Measurements from ENCODE around the gene HIPK2. TPM values are rescaled to one million over a fixed set of nuclear protein-coding genes. Genes with fewer than 3 reads are reported as not detected.

HIPK2 gene
- total and polyA plus RNA-seq, 5 experiments from 2014 or later = 2.1 to 32.9 (median 4.3) TPM

- no peaks in the 10 kb centered on the region for H3K9me3 Mint-ChIP-seq
- DNase-seq (no peak), ATAC-seq (no peak)
- no peaks in the 10 kb centered on the region for H3K27me3 Mint-ChIP-seq
- no peak overlapping the region for H3K4me3 Mint-ChIP-seq
- H3K27ac Mint-ChIP-seq = no peak overlapping the region
- POLR2A ChIA-PET = no interaction called here
- peaks cover 0 to 97% (median 39%) of the 10 kb centered on the region in 3 donors for H3K36me3 Mint-ChIP-seq
- H3K4me1 Mint-ChIP-seq = no peaks in the 10 kb centered on the region
Observed at GRCh38 chr7:139592801-139593461, 184.9 kb downstream of the HIPK2 start.

DNA sequence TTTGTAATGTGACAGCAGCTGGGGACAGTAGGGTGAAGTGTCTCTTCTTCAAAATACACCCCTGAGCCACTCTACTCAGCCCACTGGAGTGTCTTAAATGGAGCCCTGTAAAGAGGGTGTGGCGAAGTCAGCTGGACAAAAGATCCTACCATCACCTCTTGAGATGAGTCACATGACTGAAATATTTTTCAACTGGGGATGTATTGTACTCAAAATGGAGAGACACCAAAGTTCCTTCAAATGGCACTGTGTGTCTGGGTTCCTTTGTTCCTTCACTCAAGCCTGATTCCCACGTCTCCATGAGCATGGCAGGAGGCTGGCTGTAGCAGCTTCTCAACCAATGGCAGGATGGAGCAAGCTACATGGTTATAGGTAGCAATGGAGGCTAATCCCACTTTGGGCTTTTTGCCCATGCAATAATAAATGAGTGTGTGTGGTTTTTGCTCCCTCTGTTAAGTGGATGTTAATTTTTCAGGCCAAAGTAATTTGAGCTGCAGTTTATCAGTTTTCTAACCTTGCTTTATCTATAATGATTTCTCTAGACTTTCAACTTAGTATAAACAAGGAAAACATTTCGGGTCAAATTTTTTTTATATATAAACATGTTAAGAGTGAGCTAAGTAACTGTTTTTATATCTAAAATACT is 186.1 kb downstream of the HIPK2 start:
- no peak overlapping the region for H3K27ac Mint-ChIP-seq
- H3K4me3 Mint-ChIP-seq = no peak overlapping the region
- H3K27me3 Mint-ChIP-seq = no peaks in the 10 kb centered on the region
- no peak for ATAC-seq
- H3K36me3 Mint-ChIP-seq = peaks cover 3 to 96% (median 40%) of the 10 kb centered on the region in 3 donors
- DNase-seq = no peak
- POLR2A ChIA-PET = no interaction called here
- no peaks in the 10 kb centered on the region for H3K9me3 Mint-ChIP-seq
- no peaks in the 10 kb centered on the region for H3K4me1 Mint-ChIP-seq

GRCh38 chr7:139589474-139589873 is 188.3 kb downstream of the HIPK2 start:
- Mint-ChIP-seq H3K36me3 (peaks cover 5 to 86% (median 32%) of the 10 kb centered on the region in 3 donors), H3K4me1 (peaks cover 0 to 6% (median under 1%) of the 10 kb centered on the region in 4 donors), H3K9me3 (no peaks in the 10 kb centered on the region), H3K27ac (peak overlapping the region in 2 of 10 donors; percentile 65 to 68), H3K27me3 (no peaks in the 10 kb centered on the region), H3K4me3 (no peak overlapping the region)
- POLR2A ChIA-PET = interaction anchor here (0.7 kb wide), 2 partner anchors 12 to 96 kb away, joined by 3 read pairs; no protein-coding TSS in a partner anchor
- DNase-seq (no peak), ATAC-seq (no peak)

- H3K27ac Mint-ChIP-seq = peak overlapping the region in 3 of 10 donors; percentile 50 to 73 (median 52)
- POLR2A ChIA-PET = no interaction called here
- no peaks in the 10 kb centered on the region for H3K27me3 Mint-ChIP-seq
- H3K4me3 Mint-ChIP-seq = no peak overlapping the region
- ATAC-seq = no peak
- no peaks in the 10 kb centered on the region for H3K9me3 Mint-ChIP-seq
- peaks cover 5 to 78% (median 32%) of the 10 kb centered on the region in 3 donors for H3K36me3 Mint-ChIP-seq
- DNase-seq = no peak
- H3K4me1 Mint-ChIP-seq = peaks cover 6 to 15% (median 8%) of the 10 kb centered on the region in 4 donors
Observed at GRCh38 chr7:139588632-139589031, 189.2 kb downstream of the HIPK2 start.

DNA sequence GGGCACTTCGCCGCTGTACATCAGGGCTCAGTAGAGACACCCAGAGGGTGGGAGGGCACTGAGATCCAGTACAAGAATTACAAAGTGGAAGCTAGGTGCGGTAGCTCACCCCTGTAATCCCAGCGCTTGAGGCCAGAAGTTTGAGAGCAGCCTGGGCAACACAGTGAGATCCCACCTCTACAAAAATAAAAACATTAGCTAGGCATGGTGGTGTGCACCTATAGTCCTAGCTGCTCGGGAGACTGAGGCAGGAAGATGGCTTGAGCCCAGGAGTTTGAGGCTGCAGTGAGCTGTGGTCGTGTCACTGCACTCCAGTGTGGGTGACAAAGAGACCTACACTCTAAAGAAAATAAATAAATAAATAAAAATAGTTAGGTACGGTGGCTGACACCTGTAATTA is 190.3 kb downstream of the HIPK2 start:
- no peak for ATAC-seq
- Mint-ChIP-seq H3K4me3 (no peak overlapping the region), H3K36me3 (peaks cover 5 to 75% (median 32%) of the 10 kb centered on the region in 3 donors), H3K9me3 (no peaks in the 10 kb centered on the region), H3K4me1 (peaks cover 11 to 26% (median 18%) of the 10 kb centered on the region in 4 donors), H3K27me3 (no peaks in the 10 kb centered on the region), H3K27ac (peak overlapping the region in 1 of 10 donors; percentile 50)
- no peak for DNase-seq
- POLR2A ChIA-PET = no interaction called here

DNA sequence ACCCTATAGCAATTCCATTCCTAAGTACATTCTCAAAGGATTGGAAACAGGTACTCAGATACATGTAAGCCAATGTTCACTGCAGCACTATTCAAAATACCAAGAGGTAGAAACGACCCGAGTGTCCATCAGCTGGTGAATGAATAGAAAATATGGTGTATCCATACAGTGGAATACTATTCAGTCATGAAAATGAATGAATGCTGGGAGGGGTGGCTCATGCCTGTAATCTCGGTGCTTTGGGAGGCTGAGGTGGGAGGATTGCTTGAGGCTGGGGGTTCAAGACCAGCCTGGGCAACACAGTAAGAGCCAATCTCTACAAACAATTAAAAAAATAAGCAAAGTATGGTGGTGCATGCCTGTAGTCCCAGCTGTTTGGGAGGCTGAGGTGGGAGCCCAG is 191.5 kb downstream of the HIPK2 start:
- Mint-ChIP-seq H3K27me3 (no peaks in the 10 kb centered on the region), H3K4me3 (no peak overlapping the region), H3K36me3 (peaks cover 5 to 73% (median 30%) of the 10 kb centered on the region in 3 donors), H3K27ac (no peak overlapping the region), H3K9me3 (no peaks in the 10 kb centered on the region), H3K4me1 (peaks cover 11 to 29% (median 20%) of the 10 kb centered on the region in 4 donors)
- ATAC-seq = no peak
- DNase-seq = no peak
- POLR2A ChIA-PET = no interaction called here

- DNase-seq (no peak), ATAC-seq (no peak)
- H3K9me3 Mint-ChIP-seq = no peaks in the 10 kb centered on the region
- POLR2A ChIA-PET = interaction anchor here (1.0 kb wide), 1 partner anchor 11 kb away, joined by 3 read pairs; no protein-coding TSS in a partner anchor
- peaks cover 5 to 71% (median 32%) of the 10 kb centered on the region in 3 donors for H3K36me3 Mint-ChIP-seq
- no peak overlapping the region for H3K4me3 Mint-ChIP-seq
- peaks cover 13 to 29% (median 20%) of the 10 kb centered on the region in 4 donors for H3K4me1 Mint-ChIP-seq
- H3K27ac Mint-ChIP-seq = no peak overlapping the region
- H3K27me3 Mint-ChIP-seq = no peaks in the 10 kb centered on the region
Observed at GRCh38 chr7:139585042-139585441, 192.8 kb downstream of the HIPK2 start.

DNA sequence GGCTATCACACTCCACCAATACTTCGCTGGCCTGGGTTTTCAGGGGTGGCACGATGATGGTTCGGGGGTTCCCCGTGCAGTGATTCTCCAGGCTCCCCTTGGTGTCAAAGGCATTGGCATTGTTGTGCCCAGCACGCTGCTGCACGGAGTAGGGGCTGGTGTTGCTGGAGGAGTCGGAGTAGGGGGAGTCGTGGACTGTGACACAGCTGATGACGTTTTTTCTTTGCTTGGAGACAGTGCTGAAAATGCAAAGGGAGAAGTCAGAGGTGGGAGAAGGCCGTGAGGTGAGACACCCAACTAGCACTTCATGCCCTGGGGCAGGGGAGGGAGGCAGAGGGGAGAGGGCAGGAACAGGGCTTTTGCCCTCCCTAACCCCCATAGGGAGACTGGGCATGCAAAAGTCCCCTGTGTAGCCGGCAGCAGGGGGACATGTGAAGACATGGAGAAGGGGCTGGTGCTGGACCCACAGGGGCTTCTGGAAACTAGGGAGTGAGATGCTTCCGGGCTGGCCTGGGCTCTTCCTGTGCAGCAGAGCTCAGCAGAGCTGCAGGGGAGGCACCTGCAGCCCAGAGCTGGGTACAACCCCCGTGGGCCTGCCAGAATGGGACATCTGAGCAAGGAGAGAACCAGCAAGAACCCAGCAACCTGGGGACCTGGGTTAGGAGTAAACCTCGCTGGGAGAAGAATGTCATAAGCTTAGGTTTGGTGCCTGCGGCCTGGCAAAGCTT is 193.8 kb downstream of the HIPK2 start:
- Mint-ChIP-seq H3K4me3 (peak overlapping the region in 1 of 10 donors; percentile 30), H3K4me1 (peaks cover 14 to 29% (median 20%) of the 10 kb centered on the region in 4 donors), H3K36me3 (peaks cover 5 to 71% (median 33%) of the 10 kb centered on the region in 3 donors), H3K9me3 (no peaks in the 10 kb centered on the region), H3K27me3 (no peaks in the 10 kb centered on the region), H3K27ac (peak overlapping the region in 8 of 10 donors; percentile 2 to 77 (median 48))
- ATAC-seq = peak in 1 of 2 donors; percentile 39
- DNase-seq = no peak
- POLR2A ChIA-PET = interaction anchor here (0.6 to 1.0 kb wide), 2 partner anchors 10 to 215 kb away, joined by 3 to 4 read pairs; no protein-coding TSS in a partner anchor

- POLR2A ChIA-PET = no interaction called here
- H3K36me3 Mint-ChIP-seq = peaks cover 5 to 70% (median 29%) of the 10 kb centered on the region in 3 donors
- no peaks in the 10 kb centered on the region for H3K9me3 Mint-ChIP-seq
- peak overlapping the region in 6 of 10 donors; percentile 51 to 77 (median 64) for H3K27ac Mint-ChIP-seq
- H3K27me3 Mint-ChIP-seq = no peaks in the 10 kb centered on the region
- peaks cover 14 to 29% (median 20%) of the 10 kb centered on the region in 4 donors for H3K4me1 Mint-ChIP-seq
- peak overlapping the region in 2 of 10 donors; percentile 14 to 15 for H3K4me3 Mint-ChIP-seq
- peak in 1 of 2 donors; percentile 47 for ATAC-seq
- peak in 2 of 10 donors; percentile 5 to 6 for DNase-seq
Observed at GRCh38 chr7:139582671-139583155, 195.1 kb downstream of the HIPK2 start.

DNA sequence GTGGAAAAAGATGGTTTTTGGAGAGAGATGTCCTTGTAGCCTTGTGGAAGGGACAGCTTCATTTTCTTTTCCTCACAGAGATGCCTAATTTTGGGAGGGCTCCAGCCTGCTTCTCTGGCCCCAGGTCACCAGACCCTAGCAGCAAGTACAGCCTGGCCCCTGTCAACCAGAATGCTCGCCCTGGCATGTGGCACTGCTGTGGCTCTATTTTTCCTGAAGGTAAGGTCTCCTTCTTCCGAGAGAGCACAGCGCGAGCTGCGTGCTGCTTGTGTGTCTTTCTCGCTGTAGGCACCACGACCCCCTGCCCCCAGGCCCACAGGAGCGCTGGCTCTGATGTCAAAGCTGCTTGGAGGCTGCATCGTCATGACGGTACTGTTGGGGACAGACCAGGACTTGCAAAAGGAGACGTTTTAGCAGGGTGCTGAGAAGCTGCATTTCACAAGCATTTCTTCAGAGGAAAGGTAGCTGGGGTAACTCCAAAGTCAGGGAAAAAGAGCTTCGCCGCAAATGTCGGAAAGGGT is 195.6 kb downstream of the HIPK2 start:
- no peaks in the 10 kb centered on the region for H3K9me3 Mint-ChIP-seq
- POLR2A ChIA-PET = no interaction called here
- peaks cover 5 to 71% (median 29%) of the 10 kb centered on the region in 3 donors for H3K36me3 Mint-ChIP-seq
- ATAC-seq (no peak), DNase-seq (peak in 1 of 10 donors; percentile 1)
- peaks cover 14 to 29% (median 20%) of the 10 kb centered on the region in 4 donors for H3K4me1 Mint-ChIP-seq
- no peaks in the 10 kb centered on the region for H3K27me3 Mint-ChIP-seq
- H3K4me3 Mint-ChIP-seq = no peak overlapping the region
- peak overlapping the region in 1 of 10 donors; percentile 52 for H3K27ac Mint-ChIP-seq

- H3K9me3 Mint-ChIP-seq = no peaks in the 10 kb centered on the region
- ATAC-seq (no peak), DNase-seq (no peak)
- H3K36me3 Mint-ChIP-seq = peaks cover 0 to 63% (median 20%) of the 10 kb centered on the region in 3 donors
- POLR2A ChIA-PET = interaction anchor here (0.6 kb wide), 1 partner anchor 1029 kb away, joined by 3 read pairs; no protein-coding TSS in a partner anchor
- H3K4me1 Mint-ChIP-seq = peaks cover 14 to 28% (median 20%) of the 10 kb centered on the region in 4 donors
- H3K4me3 Mint-ChIP-seq = no peak overlapping the region
- H3K27me3 Mint-ChIP-seq = no peaks in the 10 kb centered on the region
- H3K27ac Mint-ChIP-seq = no peak overlapping the region
Observed at GRCh38 chr7:139580435-139580834, 197.4 kb downstream of the HIPK2 start.
